ENCODE results near the gene ATP6V0A1.

DNA sequence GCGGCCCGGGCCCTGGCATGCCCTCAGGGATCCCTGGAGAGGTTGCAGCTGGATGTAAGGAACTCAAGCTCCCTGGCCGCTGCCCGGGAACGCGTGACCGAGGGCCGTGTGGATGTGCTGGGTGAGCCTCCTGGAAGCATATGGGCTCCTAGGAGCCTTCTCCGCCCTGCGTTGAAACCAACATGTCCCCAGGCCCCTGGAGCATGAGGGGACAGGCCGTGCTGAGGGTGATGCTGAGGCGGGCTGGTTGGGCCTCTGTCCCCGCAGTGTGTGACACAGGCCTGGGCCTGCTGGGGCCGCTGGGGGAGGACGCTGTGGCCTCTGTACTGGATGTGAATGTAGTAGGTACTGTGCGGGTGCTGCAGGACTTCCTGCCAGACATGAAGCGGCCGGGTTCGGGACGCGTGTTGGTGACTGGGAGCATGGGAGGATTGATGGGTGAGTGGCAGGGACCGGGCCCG is 88.4 kb downstream of the ATP6V0A1 start:
- TF ChIP-seq, protein P1, sequence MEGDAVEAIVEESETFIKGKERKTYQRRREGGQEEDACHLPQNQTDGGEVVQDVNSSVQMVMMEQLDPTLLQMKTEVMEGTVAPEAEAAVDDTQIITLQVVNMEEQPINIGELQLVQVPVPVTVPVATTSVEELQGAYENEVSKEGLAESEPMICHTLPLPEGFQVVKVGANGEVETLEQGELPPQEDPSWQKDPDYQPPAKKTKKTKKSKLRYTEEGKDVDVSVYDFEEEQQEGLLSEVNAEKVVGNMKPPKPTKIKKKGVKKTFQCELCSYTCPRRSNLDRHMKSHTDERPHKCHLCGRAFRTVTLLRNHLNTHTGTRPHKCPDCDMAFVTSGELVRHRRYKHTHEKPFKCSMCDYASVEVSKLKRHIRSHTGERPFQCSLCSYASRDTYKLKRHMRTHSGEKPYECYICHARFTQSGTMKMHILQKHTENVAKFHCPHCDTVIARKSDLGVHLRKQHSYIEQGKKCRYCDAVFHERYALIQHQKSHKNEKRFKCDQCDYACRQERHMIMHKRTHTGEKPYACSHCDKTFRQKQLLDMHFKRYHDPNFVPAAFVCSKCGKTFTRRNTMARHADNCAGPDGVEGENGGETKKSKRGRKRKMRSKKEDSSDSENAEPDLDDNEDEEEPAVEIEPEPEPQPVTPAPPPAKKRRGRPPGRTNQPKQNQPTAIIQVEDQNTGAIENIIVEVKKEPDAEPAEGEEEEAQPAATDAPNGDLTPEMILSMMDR (conservative IDR thresholded peaks at IDR 0.05; ENCODE audit: low read depth, low read length): no peak
- no peak for TF ChIP-seq EZH2 (IDR thresholded peaks at IDR 0.05; ENCODE audit: borderline replicate concordance, low read depth, low read length, poor library complexity, severe bottlenecking)
